HG03280 (cell line): ENCODE data around the gene RFX4.

ENCODE experiments used
- ATAC-seq: cut with Tn5 transposase; IDR thresholded peaks from one replicate; pipeline ENCODE4 v1.9.1; 2021; ENCODE audit warnings: mild to moderate bottlenecking, moderate library complexity; ENCODE audit not compliant: unreplicated experiment

The RFX4 gene

DNA sequence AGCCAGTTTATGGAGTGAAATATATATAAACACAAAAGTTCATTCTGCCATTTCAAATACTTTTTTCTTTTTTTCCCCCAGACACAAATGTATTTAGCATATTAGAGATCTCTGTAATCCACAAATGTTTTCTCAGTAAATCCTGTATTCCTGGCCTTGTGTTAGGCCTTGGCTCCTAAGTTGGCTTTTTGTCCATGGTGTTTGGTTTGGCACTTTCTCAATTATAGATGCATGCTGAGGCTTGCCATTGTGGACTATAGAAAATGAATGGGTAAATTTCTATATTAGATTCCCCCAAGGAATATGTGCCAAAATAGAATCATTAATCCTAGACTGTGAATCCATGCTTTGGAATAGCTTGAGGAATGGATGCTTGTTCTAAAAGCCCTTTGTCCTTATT, 208.7 kb downstream of the RFX4 start:
- ATAC-seq = no peak

DNA sequence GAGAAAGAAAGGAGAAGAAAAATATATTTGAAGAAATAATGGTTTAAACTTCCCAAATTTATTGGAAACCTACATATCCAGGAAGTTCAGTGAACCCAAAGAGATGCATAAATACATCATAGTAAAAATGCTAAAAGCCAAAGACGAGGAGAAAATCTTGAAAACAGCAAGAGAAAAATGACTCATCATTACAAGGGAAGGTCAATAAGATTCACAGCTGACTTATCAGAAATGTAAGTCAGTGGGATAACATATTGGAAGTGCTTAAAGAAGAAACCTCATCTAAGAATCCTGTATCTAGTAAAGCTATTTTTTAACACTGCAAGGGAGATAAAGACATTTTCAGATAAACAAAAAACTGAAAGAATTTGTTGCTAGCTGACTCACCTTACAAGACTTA, 211.6 kb downstream of the RFX4 start:
- no peak for ATAC-seq

DNA sequence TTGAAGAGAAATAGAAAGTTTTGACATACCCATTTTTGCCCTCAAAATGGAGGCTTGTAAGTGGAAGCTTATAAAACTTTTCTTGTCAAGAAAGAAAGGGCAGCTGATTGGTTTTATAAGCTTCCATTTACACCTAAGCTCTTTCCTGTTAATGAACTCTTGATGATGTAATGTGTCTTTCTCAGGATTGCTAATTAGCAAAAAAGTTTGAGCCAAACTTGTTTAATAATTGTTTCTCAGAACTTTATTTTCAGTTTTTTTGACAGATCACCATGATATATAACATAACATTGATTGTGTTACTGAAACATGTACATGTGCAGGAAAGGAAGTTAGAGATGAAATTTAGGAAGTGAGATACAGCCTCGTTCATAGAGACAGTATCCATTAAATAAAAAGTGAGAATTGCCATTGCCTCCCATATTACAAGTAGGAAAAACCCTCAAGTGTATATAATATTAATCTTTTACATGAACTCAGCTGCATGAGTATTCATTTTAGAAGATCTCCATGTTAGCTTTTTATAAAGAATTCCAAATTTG, 218.4 kb downstream of the RFX4 start:
- ATAC-seq = no peak

DNA sequence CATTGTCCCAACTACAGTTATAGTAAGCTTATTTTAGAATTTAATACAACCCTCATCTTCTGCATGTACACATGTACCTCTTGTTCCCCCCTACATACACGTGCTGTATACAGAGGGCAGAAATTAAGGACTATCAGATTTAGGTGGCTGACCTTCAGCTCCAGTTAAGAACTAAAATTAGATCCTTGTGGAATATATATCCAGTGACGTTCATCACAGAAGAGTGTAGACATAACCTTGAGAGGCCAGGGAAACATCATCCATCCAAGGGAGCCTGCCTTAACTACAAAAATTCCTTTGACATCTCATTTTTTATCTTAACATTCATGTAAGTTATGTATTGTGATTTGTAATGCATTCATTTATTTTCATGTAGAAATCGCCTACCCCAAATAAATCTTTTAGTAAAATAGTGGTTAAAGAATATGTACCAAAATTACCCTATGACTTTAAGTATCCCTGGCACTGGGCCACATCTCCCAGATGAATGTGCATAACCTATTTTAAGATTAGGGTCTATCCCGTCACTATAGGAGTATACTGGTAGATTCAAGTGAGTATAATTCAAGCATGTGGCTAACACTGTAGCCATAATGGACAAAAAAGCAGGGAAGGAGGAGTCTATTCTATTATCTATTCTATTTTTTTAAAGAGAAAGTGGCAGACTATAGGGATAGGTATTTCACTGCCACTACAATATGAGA, 219.2 kb downstream of the RFX4 start:
- ATAC-seq = no peak

DNA sequence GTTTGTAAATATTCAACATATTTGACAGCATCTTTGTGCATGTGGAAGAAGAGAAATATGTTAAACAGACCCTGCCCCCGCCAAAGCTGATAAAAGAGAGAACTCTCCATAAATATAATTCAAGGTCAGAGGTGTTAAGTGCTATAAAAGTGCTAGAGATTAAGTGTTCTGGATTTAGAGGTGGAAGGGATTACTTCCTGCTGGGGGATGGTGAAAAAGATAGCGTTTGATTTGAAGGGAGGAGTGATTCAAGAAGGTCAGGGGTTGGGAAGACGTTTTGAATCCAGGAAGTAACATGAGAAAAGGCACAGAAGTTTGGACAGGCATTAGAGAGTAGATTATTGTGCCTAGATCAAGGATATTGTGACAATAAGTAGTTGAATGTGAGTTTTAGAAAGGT, 221.9 kb downstream of the RFX4 start:
- no peak for ATAC-seq
